IMR-90 (cell line): Measurements from ENCODE around the gene CDH2. TPM values are rescaled to one million over a fixed set of nuclear protein-coding genes. Genes with fewer than 3 reads are reported as not detected.

Experiments
- ATAC-seq: fragments of 200-7000 bp; cut with Tn5 transposase; 2 replicates; pipeline ENCODE4 v1.9.1; 2020; ENCODE audit warnings: low read depth, mild to moderate bottlenecking, moderate library complexity
- BruUV-seq: library from RNA; stranded (reverse); fragments of 400-500 nt; replicated peaks from 2 replicates; lab custom pipeline; 2021; lab: Mats Ljungman, UMichigan
- CTCF ChIA-PET: fragments of 300-600 bp; formaldehyde crosslinking; extraction: SDS; loops from one replicate; lab custom pipeline; 2021; ENCODE audit warnings: antibody characterized with exemption; lab: Yijun Ruan, JAX
- POLR2A ChIA-PET: fragments of 300-600 bp; sonication (Branson Sonifier 250); formaldehyde crosslinking; loops from one replicate; lab custom pipeline; 2022; ENCODE audit warnings: antibody characterized with exemption; ENCODE audit not compliant: unreplicated experiment; lab: Charles Lee
- DNase-seq: peaks from one replicate; pipeline ENCODE4 v3.0.0; 2013
- H2AFZ ChIP-seq: replicated peaks from 2 replicates; pipeline ENCODE3; 2013; ENCODE audit warnings: low read length, mild to moderate bottlenecking; ENCODE audit not compliant: poor library complexity
- H2AK5ac ChIP-seq: 2 replicates; pipeline ENCODE4 v1.6.1; 2013; ENCODE audit warnings: low read depth, low read length, inconsistent platforms
- H2AK9ac ChIP-seq: replicated peaks from 2 replicates; pipeline ENCODE3; 2013; ENCODE audit warnings: mild to moderate bottlenecking, low read depth, low read length, moderate library complexity; ENCODE audit not compliant: poor library complexity
- H2BK120ac ChIP-seq: 2 replicates; pipeline ENCODE4 v1.6.1; 2013; ENCODE audit warnings: low read depth, low read length, inconsistent platforms
- H2BK15ac ChIP-seq: 3 replicates; pipeline ENCODE4 v1.6.1; 2013; ENCODE audit warnings: low read depth, low read length, inconsistent platforms
- H2BK20ac ChIP-seq: 2 replicates; pipeline ENCODE4 v1.6.1; 2013; ENCODE audit warnings: low read depth, mild to moderate bottlenecking, inconsistent platforms, low read length, moderate library complexity
- H2BK5ac ChIP-seq: 2 replicates; pipeline ENCODE4 v1.6.1; 2013; ENCODE audit warnings: mild to moderate bottlenecking, low read depth, low read length, inconsistent platforms; ENCODE audit not compliant: poor library complexity, severe bottlenecking
- H3K14ac ChIP-seq: replicated peaks from 2 replicates; pipeline ENCODE4 v1.6.1; 2013; ENCODE audit warnings: low read depth, low read length, inconsistent platforms
- H3K18ac ChIP-seq: 2 replicates; pipeline ENCODE4 v1.6.1; 2013; ENCODE audit warnings: low read depth, low read length, control low read depth
- H3K23ac ChIP-seq: 2 replicates; pipeline ENCODE4 v1.6.1; 2013; ENCODE audit warnings: low read depth, low read length, inconsistent platforms
- H3K27ac ChIP-seq: 2 replicates; pipeline ENCODE4 v1.5.1; 2013; ENCODE audit warnings: mild to moderate bottlenecking, control low read depth, low read length; ENCODE audit not compliant: insufficient read depth
- H3K27me3 ChIP-seq: 2 replicates; pipeline ENCODE4 v1.6.1; 2013; ENCODE audit warnings: low read length; ENCODE audit not compliant: control insufficient read depth, insufficient read depth
- H3K36me3 ChIP-seq: 2 replicates; pipeline ENCODE4 v1.6.1; 2013; ENCODE audit warnings: low read length, mixed read lengths; ENCODE audit not compliant: control insufficient read depth, insufficient read depth
- H3K4ac ChIP-seq: 2 replicates; pipeline ENCODE4 v1.6.1; 2013; ENCODE audit warnings: low read depth, low read length, inconsistent platforms
- H3K4me1 ChIP-seq: 2 replicates; pipeline ENCODE4 v1.6.1; 2013; ENCODE audit warnings: low read length, mixed read lengths; ENCODE audit not compliant: control insufficient read depth, insufficient read depth
- H3K4me2 ChIP-seq: 2 replicates; pipeline ENCODE4 v1.6.1; 2013; ENCODE audit warnings: low read depth, mild to moderate bottlenecking, control low read depth, low read length, moderate library complexity
- H3K4me3 ChIP-seq: 2 replicates; pipeline ENCODE4 v1.5.1; 2013; ENCODE audit warnings: low read depth, mild to moderate bottlenecking, control low read depth, low read length, moderate library complexity; ENCODE audit not compliant: insufficient read depth
- H3K56ac ChIP-seq: 2 replicates; pipeline ENCODE4 v1.6.1; 2013; ENCODE audit warnings: low read length, inconsistent platforms; ENCODE audit not compliant: insufficient read depth; ENCODE audit errors: extremely low read depth
- H3K79me1 ChIP-seq, 2 experiments: 2 replicates each; pipeline ENCODE4 v1.6.1; 2013; ENCODE audit warnings: low read length in 2 of 2, inconsistent platforms in 1 of 2, low read depth in 1 of 2
- H3K9ac ChIP-seq: 2 replicates; pipeline ENCODE4 v1.6.1; 2013; ENCODE audit warnings: low read depth, low read length, control low read depth
- H3K9me1 ChIP-seq: 2 replicates; pipeline ENCODE4 v1.6.1; 2013; ENCODE audit warnings: low read length, inconsistent platforms; ENCODE audit not compliant: insufficient read depth
- H3K9me3 ChIP-seq: 2 replicates; pipeline ENCODE4 v1.6.1; 2013; ENCODE audit warnings: low read length; ENCODE audit not compliant: control insufficient read depth, insufficient read depth
- H4K20me1 ChIP-seq: 2 replicates; pipeline ENCODE4 v1.6.1; 2013; ENCODE audit warnings: low read length, inconsistent platforms; ENCODE audit not compliant: insufficient read depth
- H4K5ac ChIP-seq: 2 replicates; pipeline ENCODE4 v1.6.1; 2013; ENCODE audit warnings: mild to moderate bottlenecking, low read depth, low read length, control low read depth
- H4K8ac ChIP-seq, 2 experiments: 2 replicates each; pipeline ENCODE4 v1.6.1; 2013; ENCODE audit warnings: low read depth in 2 of 2, low read length in 2 of 2, control low read depth in 1 of 2, inconsistent platforms in 1 of 2
- H4K91ac ChIP-seq: 2 replicates; pipeline ENCODE4 v1.6.1; 2013; ENCODE audit warnings: low read depth, low read length, inconsistent platforms; ENCODE audit not compliant: insufficient read depth
- CEBPB ChIP-seq: IDR thresholded peaks from 2 replicates; pipeline ENCODE4 v1.6.1; 2012; ENCODE audit warnings: low read depth, low read length, improper control_type of control experiment
- ELK1 ChIP-seq: fragments of 150-350 bp; IDR thresholded peaks from 2 replicates; pipeline ENCODE4 v1.6.1; 2016; ENCODE audit warnings: low read depth, mild to moderate bottlenecking, low read length, moderate library complexity, borderline replicate concordance
- RAD21 ChIP-seq: IDR thresholded peaks from 2 replicates; pipeline ENCODE4 v1.6.1; 2012; ENCODE audit warnings: low read length, improper control_type of control experiment
- RFX5 ChIP-seq: IDR thresholded peaks from 2 replicates; pipeline ENCODE4 v1.8.0; 2012; ENCODE audit warnings: low read depth, mild to moderate bottlenecking, low read length, moderate library complexity
- WGBS, 2 experiments: methylation state at CpG; one replicate each; pipeline versions ENCODE4 v1.1.5 to v1.1.7; 2013; ENCODE audit warnings: missing lambda C conversion rate in 2 of 2; ENCODE audit not compliant: insufficient read length in 1 of 2; ENCODE audit errors: extremely low coverage in 2 of 2; 5-methylcytosine and 5-hydroxymethylcytosine counted together
- dilution Hi-C: fragments of 300-500 bp; cut with HindIII; formaldehyde crosslinking; loops from one replicate; pipeline ENCODE4 v1.14.3; 2018; ENCODE audit warnings: low sequenced_read_pairs; ENCODE audit not compliant: unreplicated experiment
- in situ Hi-C: fragments of 300-500 bp; cut with MboI; formaldehyde crosslinking; loops from 3 replicates; pipeline ENCODE4 v1.14.3; 2019; ENCODE audit warnings: low sequenced_read_pairs, inconsistent platforms, mixed read lengths
- intact Hi-C: fragments of 100-400 bp; cut with micrococcal nuclease; formaldehyde crosslinking; loops from 2 replicates; pipeline ENCODE4 v1.10.0; 2022
- polyA plus RNA-seq, 3 experiments: library from polyadenylated mRNA; depleted of rRNA; stranded (reverse); fragments of >200 nt; gene quantifications; 2 replicates each; pipeline ENCODE4 v1.2.3, GENCODE V29; 2012; ENCODE audit warnings: low replicate concordance in 1 of 3
- total RNA-seq: library from RNA; depleted of rRNA; stranded (reverse); fragments of >200 nt; gene quantifications from 2 replicates; pipeline ENCODE4 v1.2.3, GENCODE V29; 2012

CDH2 gene
- total and polyA plus RNA-seq, 2 of the 4 experiments (the other 2 are of a cell fraction), result 55.6 to 111 TPM

- no peaks in the 10 kb centered on the region for H3K9me3 ChIP-seq
- H2BK120ac ChIP-seq, result no peak overlapping the region
- no peak overlapping the region for H3K23ac ChIP-seq
- H3K27me3 ChIP-seq, result no peaks in the 10 kb centered on the region
- H3K9ac ChIP-seq, result no peak overlapping the region
- H2BK15ac ChIP-seq, result no peak overlapping the region
- H3K4me1 ChIP-seq, result peaks cover 15% of the 10 kb centered on the region
- WGBS, 2 experiments, result 90% methylated on average over 3 of the region's 4 CpGs; no CpG with 5 or more reads in 1 of the 2 experiments
- peak overlapping the region in 1 of 2 experiments; percentile 23; a peak in 1 of 4 replicates for H4K8ac ChIP-seq
- no peak overlapping the region for H2AFZ ChIP-seq
- BruUV-seq, result no TSS peak
- intact Hi-C loops (no loop called here), in situ Hi-C loops (no loop called here), dilution Hi-C loops (no loop called here)
- DNase-seq (no peak), ATAC-seq (no peak)
- H3K36me3 ChIP-seq, result no peaks in the 10 kb centered on the region
- peak overlapping the region; percentile 50; the same call in 1 of the 2 replicates for H2BK20ac ChIP-seq
- H3K27ac ChIP-seq, result no peak overlapping the region
- H2AK9ac ChIP-seq, result no peak overlapping the region
- H4K20me1 ChIP-seq, result peaks cover 3% of the 10 kb centered on the region; the same call in 1 of the 2 replicates
- H3K79me1 ChIP-seq, result peaks cover 8 to 38% of the 10 kb centered on the region in 2 experiments
- no peak overlapping the region for H4K5ac ChIP-seq
- no peak overlapping the region for H4K91ac ChIP-seq
- TF ChIP-seq RAD21 (no peak), CEBPB (no peak), ELK1 (no peak), RFX5 (no peak)
- POLR2A ChIA-PET, result no interaction called here
- peak overlapping the region; percentile 19 for H2BK5ac ChIP-seq
- CTCF ChIA-PET, result interaction anchor here (0.7 kb wide), 1 partner anchor 21 kb away, joined by 7 read pairs; no protein-coding TSS in a partner anchor
- no peak overlapping the region for H3K56ac ChIP-seq
- H3K14ac ChIP-seq, result no peak overlapping the region
- no peak overlapping the region for H3K4me2 ChIP-seq
- no peak overlapping the region for H3K4me3 ChIP-seq
- no peak overlapping the region for H2AK5ac ChIP-seq
- H3K4ac ChIP-seq, result 0 out of 2 replicates have a peak overlapping the region, but pooled peaks have one; percentile 2
- no peaks in the 10 kb centered on the region; the same call in none of the 2 replicates for H3K9me1 ChIP-seq
- H3K18ac ChIP-seq, result peak overlapping the region; percentile 52; the same call in 1 of the 2 replicates
Observed at GRCh38 chr18:28078298-28078697, 98.6 kb downstream of the CDH2 start.
